ENCODE measurements around the gene PITPNC1.
A peak's percentile ranks its signal among the peaks of the same experiment; 100 is the strongest.
"Not testable (repeated sequence)": the region's sequence is repeated elsewhere in the genome, so short reads cannot be mapped to it uniquely, and the experiment has no call there.

The PITPNC1 gene

DNA sequence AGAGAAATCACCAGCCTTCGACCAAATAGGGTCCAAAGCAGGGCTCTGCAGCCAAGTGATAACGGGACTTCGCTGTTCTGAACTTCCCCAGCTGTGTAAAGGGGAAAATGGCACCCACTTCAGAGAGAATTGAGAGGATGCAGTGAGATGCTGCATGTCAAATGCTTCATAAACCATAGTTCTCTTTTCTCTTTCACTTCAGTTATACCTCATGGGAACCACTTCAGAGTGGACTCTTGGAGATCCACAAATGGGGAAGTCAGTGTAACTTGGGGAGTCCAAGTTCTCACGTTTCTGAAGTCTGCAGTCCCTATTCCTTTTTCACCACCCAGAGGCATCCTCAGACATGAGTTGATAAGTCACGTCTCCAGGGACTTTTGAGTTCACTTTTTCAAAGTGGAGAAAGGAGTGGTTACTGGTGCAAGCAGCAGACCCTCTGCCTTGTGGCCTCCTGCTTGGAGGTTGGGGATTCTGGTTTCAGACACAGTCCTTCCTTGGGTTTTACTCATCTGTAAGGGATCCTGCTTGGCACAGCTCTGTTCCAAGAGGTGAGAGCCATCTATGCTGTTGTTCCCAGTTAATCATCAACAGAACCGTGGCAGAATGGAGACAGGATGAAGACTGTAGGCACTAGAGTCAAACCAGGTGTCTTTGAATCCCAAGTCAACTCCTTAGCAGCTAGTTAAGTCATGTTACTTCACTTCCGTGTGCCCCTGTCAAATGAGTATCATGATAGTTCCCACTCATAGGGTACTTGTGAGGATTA is 217.2 kb downstream of the PITPNC1 start:
- DNase-seq = no peak

DNA sequence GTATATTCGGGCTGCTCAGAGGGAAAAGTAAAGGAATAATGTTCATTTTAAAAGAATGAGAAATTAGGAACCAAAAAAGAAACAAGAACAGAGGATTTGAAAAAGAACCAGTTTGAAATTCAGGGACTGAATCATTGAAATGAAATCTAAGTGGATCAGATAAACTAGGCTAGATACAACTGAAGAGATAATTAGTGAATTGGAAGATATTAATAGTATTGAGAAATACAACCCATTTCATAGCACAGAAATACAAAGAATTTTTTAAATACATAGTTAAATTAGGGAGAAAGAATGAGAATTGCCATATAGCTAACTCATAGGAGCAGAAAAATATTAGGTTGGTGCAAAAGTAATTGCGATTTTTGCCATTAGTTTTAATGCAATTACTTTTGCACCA is 223.3 kb downstream of the PITPNC1 start:
- DNase-seq = no peak

DNA sequence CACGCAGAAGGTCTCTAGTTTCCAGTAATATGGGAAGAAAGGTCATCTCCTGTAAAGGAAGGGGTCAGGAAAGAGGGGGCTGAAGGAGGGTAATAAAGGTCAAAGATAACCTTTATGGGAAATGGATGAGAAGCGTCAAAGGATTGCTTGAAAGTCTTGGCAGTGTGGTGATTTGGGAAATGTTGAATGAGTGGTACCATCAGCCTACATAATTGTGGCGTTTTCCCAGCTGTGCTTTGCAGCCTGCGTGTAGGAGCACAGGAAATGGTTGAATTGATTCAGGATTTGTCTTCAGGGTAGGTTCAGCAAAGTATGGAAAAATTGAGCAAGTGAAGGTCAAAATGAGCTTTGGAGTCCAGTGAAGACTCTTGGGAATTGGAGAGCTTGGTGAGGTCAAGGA is 224.8 kb downstream of the PITPNC1 start:
- no peak for DNase-seq

DNA sequence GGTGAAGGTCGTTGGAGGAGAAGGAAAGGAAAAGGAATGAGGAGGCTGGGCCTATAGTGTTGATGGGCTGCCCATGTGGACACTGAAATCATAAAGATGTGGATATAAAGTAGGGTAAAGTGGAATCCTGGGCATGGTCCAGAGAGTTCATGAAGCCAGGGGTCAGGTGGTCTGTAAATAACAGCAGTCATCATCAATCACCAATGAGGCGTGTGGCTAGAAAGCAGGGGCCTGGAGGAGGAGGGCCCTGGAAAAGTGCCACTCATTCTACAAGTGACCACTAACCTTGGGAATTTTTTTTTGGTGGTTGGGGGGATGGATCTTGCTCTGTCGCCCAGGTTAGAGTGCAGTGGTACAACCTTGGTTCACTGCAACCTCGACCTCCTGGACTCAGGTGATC is 225.4 kb downstream of the PITPNC1 start:
- DNase-seq = no peak

DNA sequence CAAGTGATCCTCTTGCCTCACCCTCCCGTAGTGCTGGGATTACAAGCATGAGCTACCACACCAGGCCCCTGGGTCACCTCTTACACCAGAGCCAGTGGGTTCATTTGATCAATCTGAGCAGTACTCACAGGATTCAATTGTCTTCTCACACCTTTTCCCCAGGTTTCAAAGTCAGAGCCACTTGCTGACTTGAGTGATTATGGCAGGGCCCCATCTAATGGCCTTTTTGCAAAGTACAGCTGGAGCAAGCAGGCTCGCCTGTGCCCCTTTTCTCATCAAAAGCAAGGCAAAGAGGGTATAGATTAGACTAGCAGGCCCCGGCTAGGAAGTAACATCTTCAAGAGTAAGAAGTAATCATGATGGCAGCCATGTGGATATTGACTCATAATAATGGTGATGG is 225.9 kb downstream of the PITPNC1 start:
- peak; percentile 18 to 27 for DNase-seq

DNA sequence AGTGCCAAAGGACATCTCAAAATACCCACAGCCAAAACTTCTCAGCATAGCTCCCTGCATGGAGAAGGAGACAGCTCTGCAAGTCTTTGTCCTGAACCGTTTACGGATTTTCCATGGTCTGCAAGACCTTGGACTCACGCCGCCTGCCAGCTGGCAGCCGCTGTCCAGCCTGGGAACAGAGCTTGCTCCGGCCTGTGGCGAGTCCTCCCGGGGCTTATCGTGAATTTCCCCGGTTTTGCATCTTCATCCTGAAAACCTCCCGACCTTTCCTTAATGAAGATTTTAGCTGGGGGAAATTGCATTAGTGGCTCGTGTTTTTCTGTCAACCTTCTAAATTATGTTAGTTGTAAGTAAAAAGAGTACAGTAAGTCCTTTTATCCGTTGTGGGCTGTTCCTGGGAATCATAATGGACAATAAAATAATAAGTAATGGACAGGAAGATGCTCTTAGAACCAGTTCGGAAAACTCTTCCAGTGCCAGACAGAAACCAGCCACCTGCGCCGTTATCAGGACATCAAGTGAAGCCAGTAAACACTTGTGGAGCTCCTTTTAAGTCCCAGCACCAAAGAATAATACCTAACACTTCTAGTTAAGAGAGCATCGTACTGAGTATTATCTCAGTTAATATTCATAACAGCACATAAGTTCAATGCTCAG is 228.3 kb downstream of the PITPNC1 start:
- no peak for DNase-seq

DNA sequence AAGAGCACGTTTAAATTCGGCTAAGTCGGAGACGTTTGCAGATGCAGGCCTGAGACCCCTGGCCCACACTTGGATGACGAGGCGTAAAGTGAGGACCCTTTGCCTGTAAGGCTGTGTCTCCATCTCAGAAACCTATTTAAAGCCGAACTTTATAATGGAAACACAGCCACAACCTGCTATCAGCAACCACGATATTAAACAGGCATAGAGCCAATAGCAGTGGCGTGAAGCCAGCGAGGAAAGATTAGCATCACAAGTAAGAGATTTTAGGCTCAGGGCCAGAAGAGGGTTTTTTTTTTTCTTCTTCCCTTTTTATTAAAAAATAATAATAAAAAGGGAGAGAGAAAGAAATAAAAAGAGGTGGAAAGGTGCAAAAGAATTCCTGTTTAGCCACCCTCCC is 229.4 kb downstream of the PITPNC1 start:
- DNase-seq = no peak

DNA sequence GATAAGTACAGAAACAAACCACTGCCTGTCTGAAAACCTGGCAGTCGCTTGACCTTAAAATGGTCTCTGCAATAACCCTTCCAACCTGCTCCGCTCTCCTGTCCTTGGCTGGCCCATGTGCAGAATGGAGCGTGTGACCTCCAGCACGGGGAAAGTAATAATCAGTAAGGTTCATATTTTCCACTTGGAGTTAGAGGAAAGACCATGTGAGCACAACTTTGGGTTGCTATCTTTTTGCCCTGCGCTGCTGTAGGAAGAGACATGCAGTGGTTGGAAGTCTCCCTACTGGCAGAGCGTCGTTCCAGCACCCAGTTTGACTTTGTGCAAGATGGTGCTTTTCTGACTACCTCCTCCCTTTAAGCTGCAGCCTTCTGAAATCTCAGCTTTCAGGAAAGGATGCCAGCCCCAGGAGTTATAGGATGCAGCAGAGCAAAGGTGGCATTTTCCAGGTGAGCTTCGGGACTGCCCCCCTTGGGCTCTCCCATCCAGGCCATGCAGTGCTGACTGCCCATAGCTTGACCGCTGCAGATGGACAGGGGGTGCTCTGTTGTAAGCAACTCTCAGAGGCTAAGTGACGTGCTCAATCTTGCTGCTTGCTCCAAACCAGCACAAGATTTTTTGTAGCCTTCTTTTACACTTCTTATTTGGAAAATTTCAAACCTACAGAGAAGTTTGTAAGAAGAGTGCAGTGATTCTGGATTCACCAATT is 230.0 kb downstream of the PITPNC1 start:
- no peak for DNase-seq

DNA sequence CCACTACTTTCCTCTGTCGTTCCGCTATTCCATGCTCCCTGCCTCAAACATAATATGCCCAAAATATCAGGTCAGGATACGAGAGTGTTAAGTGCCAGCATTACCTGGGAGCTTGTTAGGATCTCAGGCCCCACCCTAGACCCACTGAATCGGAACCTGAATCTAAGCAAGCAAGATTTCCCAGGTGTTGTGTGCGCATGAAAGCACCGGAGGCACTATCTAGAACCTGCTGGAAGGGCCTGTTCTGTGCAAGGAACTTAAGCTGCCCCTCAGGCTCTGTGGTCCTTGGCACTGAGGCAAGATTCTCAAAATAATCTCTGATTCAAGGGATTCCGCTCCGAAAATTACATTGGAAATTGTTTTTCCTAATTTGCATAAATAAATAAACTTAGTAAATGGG is 233.0 kb downstream of the PITPNC1 start:
- DNase-seq = no peak

DNA sequence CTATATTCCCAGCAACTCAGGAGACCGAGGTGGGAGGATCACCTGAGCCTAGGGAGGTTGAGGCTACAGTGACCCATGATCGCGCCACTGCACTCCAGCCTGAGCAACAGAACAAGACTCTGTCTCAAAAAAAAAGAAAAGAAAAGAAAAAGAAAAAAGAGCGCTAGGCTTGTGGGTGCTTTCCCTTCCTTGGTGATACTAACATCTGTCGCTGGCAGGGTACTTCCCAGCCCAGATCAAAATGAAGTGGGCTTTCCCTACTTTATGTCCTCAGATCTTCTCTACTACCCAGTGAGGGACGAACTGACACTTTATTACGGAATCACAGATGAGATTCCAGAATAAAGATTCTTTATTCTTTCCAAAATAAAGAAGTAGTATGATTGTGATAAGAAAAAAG is 236.9 kb downstream of the PITPNC1 start:
- DNase-seq = no peak

DNA sequence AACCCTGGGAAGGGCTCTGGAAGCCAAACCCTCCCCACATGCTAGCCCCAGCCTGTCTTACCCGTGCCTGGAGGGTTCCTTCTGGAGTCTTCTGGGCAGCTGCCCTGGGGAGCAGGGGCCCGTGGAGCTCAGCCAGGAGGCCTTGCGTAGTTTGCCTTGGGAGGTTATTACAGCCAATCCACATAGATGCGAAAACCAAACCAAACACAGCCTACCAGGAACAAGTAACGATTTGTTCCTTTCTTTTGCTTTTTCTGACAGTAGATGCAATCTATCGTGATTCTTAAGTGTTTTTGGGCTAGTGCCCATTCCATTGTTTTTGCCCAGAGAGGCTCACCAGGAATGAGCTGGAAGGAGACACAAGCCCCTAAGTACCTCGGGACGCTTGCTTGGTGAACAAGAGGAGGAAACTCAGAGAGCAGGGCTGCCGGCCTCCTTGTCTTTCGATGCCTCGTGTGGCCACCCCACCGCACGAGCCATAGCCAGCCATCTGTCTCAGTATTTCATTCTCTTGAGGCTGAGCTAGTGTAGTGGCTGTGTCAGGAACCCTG is 238.0 kb downstream of the PITPNC1 start:
- DNase-seq = no peak

DNA sequence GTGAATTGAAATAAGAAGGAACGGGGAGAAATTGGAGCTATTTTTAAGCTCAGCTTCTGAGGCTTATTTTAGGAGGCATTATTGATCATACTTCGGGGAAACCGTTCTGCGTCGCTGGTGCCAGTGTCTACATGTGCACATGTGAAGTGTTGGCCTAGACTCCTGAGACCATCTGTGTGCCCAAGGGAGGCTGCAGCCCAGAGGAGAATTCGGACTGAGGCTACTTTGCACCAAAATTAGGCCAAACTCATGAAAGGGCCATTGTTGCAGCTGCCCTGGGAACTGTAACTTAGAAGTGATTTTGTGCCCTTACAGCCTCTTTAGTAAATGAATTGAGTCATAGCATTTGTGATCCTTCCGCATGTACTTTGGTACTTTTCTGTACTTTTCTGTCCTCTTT is 238.7 kb downstream of the PITPNC1 start:
- no peak for DNase-seq

DNA sequence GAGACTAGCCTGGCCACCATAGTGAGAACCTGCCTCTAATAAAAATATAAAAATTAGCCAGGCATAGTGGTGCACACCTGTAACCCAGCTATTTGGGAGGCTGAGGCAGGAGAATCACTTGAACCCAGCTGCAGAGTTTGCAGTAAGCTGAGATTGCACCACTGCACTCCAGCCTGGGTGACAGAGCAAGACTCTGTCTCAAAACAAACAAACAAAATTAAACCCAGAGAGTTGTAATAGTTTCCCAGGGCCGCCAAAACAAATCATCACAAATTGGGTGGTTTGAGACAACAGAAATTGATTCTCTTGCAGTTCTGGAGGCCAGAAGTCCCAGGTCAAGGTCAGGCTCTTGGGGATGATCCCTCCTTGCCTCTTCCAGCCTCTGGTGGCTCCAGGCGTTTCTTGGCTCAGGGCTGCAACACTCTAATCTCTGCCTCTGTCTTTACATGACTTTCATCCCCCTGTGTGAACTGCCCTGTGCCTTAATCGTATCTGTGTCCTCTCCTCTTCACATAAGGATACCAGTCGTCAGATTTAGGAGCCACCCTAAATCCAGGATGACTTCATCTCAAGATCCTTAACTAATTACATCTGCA is 240.3 kb downstream of the PITPNC1 start:
- no peak for DNase-seq

DNA sequence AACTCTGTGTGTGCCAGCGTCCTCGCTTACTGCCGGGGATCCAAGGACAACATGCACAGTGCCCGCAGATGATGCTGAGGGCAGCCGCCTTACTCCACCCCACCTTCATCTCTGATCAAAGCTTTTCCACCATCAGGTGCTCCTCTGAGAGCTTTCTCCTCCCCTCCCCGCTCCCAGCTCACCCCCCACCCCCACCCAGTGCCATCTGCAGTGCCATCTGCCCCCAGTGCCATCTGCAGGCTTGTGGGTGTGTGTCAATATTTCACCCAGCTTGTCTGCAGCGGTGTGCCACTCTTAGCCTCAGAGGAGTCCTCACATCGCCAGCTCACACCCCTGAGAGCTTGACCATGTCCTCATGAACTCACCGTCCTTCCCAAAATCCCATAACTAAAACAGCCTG is 242.5 kb downstream of the PITPNC1 start:
- no peak for DNase-seq

DNA sequence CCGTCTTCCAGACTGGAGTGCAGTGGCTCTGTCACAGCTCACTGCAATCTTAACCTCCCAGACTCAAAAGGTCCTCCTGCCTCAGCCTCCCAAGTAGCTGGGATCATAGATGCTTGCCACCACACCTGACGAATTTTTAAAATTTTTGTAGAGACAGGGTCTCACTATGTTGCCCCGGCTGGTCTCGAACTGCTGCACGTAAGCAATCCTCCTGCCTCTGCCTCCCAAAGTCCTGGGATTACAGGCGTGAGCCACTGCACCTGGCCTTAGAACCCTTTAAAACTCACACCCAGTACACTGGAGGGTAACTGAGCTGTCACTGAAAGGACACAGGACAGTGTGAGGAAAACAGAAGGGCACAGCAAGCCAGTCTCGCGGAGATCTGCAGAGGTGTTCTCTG is 243.0 kb downstream of the PITPNC1 start:
- no peak for DNase-seq

DNA sequence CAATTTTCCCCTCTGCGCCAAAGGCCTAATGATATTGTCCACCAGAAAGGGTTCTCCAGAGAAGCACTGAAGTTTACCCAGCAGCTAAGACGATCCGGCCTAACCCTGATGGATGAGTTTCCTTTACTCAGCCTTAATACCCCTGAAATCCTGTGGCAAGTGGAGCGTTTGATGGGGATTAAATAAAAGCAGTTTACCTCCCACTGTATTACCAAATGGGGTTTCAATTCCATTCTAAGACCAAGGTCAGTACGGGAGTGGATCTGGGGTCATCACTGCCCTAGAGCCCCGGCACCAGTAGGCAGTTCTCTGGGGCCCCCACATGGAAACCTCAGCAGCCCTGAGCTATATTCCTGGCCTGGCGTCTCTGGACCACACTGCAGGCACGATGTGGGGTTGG is 243.6 kb downstream of the PITPNC1 start:
- no peak for DNase-seq

DNA sequence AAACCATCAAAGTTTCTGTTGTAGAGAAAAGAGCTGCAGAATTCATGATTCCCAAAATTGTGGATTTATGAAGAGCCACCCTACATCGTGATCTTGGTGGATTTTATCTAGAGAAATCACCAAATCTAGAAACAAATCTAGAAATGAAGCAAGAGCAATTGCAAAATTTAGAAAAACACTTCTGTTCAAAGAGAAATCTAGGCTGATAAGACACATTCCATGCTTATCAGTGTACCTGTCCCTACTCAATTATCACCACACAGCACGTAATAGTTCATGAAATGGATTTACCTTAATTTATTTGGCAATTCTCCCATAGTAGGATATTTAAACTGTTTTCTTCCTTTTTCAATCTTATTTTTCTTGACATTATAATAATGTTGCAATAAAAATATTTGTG is 246.7 kb downstream of the PITPNC1 start:
- no peak for DNase-seq

DNA sequence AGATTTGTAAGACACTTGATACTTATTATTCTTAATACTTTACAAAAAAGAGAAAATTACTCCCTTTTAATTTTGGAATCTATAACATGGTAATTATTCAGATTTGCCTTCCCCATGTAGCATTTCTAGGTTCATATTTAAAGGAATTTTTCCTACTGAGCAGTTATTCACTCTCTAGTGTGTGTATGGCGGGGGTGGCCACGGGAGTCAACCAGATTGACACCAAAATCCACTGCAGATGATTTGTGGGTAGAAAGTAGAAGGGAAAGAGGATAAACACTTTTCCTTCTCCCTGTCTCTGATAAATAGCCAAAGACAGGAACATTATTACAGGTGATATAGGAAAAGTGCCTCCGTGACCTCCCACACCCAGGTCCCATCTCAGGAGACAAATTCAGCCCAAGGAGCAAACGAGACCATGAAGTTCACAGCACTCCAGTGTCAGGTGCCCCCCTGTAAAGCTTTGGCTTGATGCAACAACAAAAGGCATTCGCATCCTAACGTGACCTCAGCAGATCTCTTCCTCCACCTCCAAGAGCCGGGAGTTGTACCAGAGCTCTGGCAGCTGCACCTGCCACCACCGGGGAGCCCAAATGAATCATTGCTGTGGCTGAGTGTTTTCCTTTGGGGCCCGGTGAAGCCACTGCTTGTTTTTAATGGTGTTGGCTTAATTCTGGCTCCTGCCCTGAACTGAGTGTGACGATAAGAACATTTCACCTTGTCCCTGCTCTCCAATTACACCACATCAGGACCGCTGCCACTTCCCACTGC is 248.0 kb downstream of the PITPNC1 start:
- DNase-seq = no peak

DNA sequence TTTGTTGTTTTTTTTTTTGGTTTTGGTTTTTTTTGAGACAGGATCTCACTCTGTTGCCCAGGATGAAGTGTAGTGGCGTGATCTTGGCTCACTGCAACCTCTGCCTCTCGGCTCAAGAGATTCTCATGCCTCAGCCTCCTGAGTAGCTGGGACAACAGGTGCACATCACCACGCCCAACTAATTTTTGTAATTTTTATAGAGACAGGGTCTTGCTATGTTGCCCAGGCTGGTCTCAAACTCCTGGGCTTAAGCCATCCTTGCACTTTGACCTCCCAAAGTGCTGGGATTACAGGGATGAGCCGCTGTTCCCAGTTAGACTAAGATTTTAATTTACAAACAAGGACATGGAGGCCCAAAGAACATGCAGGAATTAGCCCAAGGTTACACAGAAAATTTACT is 248.9 kb downstream of the PITPNC1 start:
- no peak for DNase-seq

DNA sequence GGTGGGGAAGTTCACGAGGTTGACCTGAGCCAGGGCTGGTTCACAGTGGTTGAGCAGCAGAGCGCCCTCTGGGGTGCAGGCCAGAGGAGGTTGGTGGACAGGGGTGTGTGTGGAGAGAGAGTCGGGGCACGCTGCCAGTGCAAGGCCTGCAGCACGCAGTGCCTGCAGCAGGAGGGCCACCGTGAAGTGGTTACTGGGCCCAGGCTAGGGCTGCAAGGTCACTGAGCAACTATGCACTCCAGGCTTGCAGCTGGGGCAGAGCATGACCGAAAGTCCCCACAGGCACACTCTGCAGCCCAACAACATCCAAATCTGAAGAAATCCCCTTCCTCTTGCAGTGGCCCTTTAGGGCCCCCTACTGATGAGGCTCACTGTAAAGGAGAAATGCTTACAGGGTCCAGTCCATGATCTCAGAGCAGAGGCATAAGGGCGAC is 251.5 kb downstream of the PITPNC1 start:
- DNase-seq = no peak

DNA sequence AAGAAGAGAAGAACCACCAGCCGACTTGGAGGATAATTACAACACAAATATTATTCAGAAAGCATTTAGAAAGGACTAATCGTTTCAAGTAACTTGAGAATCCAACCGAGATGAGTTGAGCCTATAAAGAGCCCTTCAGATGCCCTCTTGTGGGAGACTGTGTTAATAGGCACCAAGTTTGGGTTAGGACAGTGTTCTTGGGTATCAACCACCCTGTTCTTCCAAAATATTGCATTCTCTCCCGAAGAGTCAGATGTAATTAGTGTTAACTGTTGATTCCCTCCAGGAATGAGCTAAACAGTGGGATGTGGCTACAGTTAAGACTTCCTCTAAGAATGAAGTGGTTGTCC is 252.9 kb downstream of the PITPNC1 start:
- DNase-seq = peak in 1 of 2 experiments; percentile 52

DNA sequence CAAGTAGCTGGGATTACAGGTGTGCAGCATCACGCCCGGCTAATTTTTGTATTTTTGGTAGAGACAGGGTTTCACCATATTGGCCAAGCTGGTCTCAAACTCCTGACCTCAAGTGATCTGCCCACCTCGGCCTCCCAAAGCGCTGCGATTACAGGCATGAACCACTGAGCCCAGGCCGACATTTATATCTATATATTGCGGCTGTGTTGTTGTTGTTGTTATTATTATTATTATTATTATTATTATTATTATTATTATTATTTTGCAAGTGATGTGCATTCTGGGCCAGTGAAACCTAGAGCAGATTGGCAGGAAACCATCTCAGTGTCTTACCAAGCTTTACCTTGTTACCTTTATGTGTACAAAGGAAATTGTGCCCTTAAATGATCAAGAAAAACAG is 253.8 kb downstream of the PITPNC1 start:
- not testable (repeated sequence) for DNase-seq

DNA sequence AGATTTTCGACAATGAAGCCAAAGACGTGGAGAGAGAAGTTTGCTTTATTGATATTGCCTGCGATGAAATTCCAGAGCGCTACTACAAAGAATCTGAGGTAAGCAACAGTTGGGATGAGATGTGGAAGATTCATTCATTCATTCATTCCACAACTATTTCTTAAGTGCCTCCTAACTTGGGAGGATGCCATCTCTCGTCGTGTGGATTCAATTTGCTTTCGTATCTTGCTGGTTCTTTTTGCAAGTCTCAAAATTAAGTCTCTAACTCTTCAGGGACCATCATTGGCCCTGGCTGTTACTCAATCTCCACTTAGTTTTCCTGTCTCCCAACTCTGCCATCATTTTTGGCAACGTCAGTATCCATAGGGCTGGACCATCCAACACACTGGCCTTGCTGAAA is 255.1 kb downstream of the PITPNC1 start:
- no peak for DNase-seq

Data from SW 1271 (cell line).